K562 (cell line): Measurements from ENCODE around the gene PRDM16. TPM values are rescaled to one million over a fixed set of nuclear protein-coding genes. Genes with fewer than 3 reads are reported as not detected.

Experiments
- ATAC-seq: fragments of 200-7000 bp; cut with Tn5 transposase; 3 replicates; pipeline ENCODE4 v1.9.1; 2020; ENCODE audit warnings: moderate library complexity
- BruUV-seq: library from RNA; stranded (reverse); fragments of 400-500 nt; replicated peaks from 2 replicates; lab custom pipeline; 2021; lab: Mats Ljungman, UMichigan
- CTCF ChIA-PET: fragments of 300-600 bp; formaldehyde crosslinking; extraction: SDS; loops from one replicate; lab custom pipeline; 2021; ENCODE audit warnings: low intra/inter-chr PET ratio; lab: Yijun Ruan, JAX
- POLR2A ChIA-PET: fragments of 300-600, 350-650 bp; sonication (Branson Sonifier 250); formaldehyde crosslinking; extraction: SDS; loops from one replicate; lab custom pipeline; 2021; ENCODE audit warnings: antibody characterized with exemption, inconsistent platforms; lab: Yijun Ruan, JAX
- DNase-seq, 4 experiments: peaks; one replicate each; pipeline versions ENCODE4 v3.0.0 to v3.0.0-alpha.2; 2011 to 2018; ENCODE audit warnings: low spot score in 3 of 4, mixed read lengths in 3 of 4; ENCODE audit errors: extremely low read depth in 1 of 4
- FAIRE-seq: peaks from 2 replicates; lab custom pipeline; 2011; peaks lifted over from hg19 to GRCh38; lab: Jason Lieb, UNC
- H2AFZ ChIP-seq: 2 replicates; pipeline ENCODE4 v1.6.0; 2011; ENCODE audit warnings: low read depth, low read length, control low read depth, inconsistent platforms
- H3K27ac ChIP-seq: fragments of 200-600 bp; 3 replicates; pipeline ENCODE4 v1.8.0; 2011; ENCODE audit warnings: low read depth, mild to moderate bottlenecking, control low read depth, inconsistent platforms, low read length, moderate library complexity, mixed read lengths; ENCODE audit errors: extremely low read depth
- H3K27me3 ChIP-seq, 2 experiments: fragments of 300-600 bp in 1 of 2; 2 replicates in 1 of 2; 3 replicates in 1 of 2; pipeline versions ENCODE4 v1.6.0 to v1.8.0; 2011; ENCODE audit warnings: inconsistent platforms in 2 of 2, low read length in 2 of 2, mild to moderate bottlenecking in 1 of 2, mixed read lengths in 1 of 2, moderate library complexity in 1 of 2; ENCODE audit not compliant: control insufficient read depth in 2 of 2, insufficient read depth in 2 of 2
- H3K36me3 ChIP-seq: fragments of 300-600 bp; 3 replicates; pipeline ENCODE4 v1.8.0; 2011; ENCODE audit warnings: mild to moderate bottlenecking, low read length, inconsistent platforms; ENCODE audit not compliant: control insufficient read depth, insufficient read depth
- H3K4me1 ChIP-seq, 2 experiments: fragments of 200-600 bp in 1 of 2; replicated peaks in 1 of 2; 2 replicates in 1 of 2; 3 replicates in 1 of 2; pipeline versions ENCODE4 v1.5.1 to v1.8.0; 2011; ENCODE audit warnings: inconsistent platforms in 2 of 2, low read length in 2 of 2, mild to moderate bottlenecking in 1 of 2, mixed read lengths in 1 of 2, moderate library complexity in 1 of 2; ENCODE audit not compliant: control insufficient read depth in 2 of 2, insufficient read depth in 2 of 2
- H3K4me2 ChIP-seq: 2 replicates; pipeline ENCODE4 v1.6.1; 2011; ENCODE audit warnings: low read length, control low read depth, inconsistent platforms, mixed read lengths; ENCODE audit not compliant: insufficient read depth
- H3K4me3 ChIP-seq: fragments of 200-600 bp; sonication (generic), shearing (Covaris generic); 2 replicates; pipeline ENCODE4 v1.5.1; 2016; ENCODE audit warnings: control low read depth, inconsistent platforms
- H3K79me2 ChIP-seq: fragments of 200-600 bp; 3 replicates; pipeline ENCODE4 v1.8.0; 2011; ENCODE audit warnings: low read length, inconsistent platforms; ENCODE audit not compliant: control insufficient read depth, insufficient read depth
- H3K9ac ChIP-seq, 2 experiments: 2 replicates each; pipeline versions ENCODE4 v1.6.0 to v1.6.1; 2011; ENCODE audit warnings: low read depth in 2 of 2, low read length in 2 of 2, control low read depth in 1 of 2, inconsistent platforms in 1 of 2, mild to moderate bottlenecking in 1 of 2, mixed read lengths in 1 of 2; ENCODE audit not compliant: insufficient read depth in 1 of 2
- H3K9me1 ChIP-seq: one replicate; pipeline ENCODE4 v1.6.0; 2011; ENCODE audit warnings: inconsistent platforms, mild to moderate bottlenecking, low read length, moderate library complexity; ENCODE audit not compliant: control insufficient read depth, insufficient read depth
- H3K9me3 ChIP-seq: replicated peaks from 2 replicates; pipeline ENCODE4 v1.5.1; 2011; ENCODE audit warnings: low read depth, low read length, inconsistent platforms; ENCODE audit not compliant: control insufficient read depth, insufficient read depth
- H4K20me1 ChIP-seq: replicated peaks from 2 replicates; pipeline ENCODE4 v1.6.1; 2011; ENCODE audit warnings: low read length, inconsistent platforms, mixed read lengths; ENCODE audit not compliant: control insufficient read depth, insufficient read depth
- BRF1 ChIP-seq: IDR thresholded peaks from 3 replicates; pipeline ENCODE4 v1.6.1; 2011; ENCODE audit warnings: borderline replicate concordance, mild to moderate bottlenecking; ENCODE audit not compliant: insufficient read length; ENCODE audit errors: extremely low read depth
- CBX1 ChIP-seq: sonication (generic); IDR thresholded peaks from 2 replicates; pipeline ENCODE4 v1.6.1; 2016; ENCODE audit warnings: antibody characterized with exemption, low read depth, mild to moderate bottlenecking
- JUNB ChIP-seq: fragments of 450-650 bp; formaldehyde crosslinking; conservative IDR thresholded peaks from 2 replicates; pipeline ENCODE4 v1.4.0; 2020; ENCODE audit warnings: mild to moderate bottlenecking
- PYGO2 ChIP-seq: fragments of 450-650 bp; IDR thresholded peaks from 2 replicates; pipeline ENCODE4 v1.6.1; 2016; ENCODE audit warnings: mild to moderate bottlenecking, missing genetic modification characterization, moderate library complexity, missing compliant biosample characterization
- RBM17 ChIP-seq: fragments of 200-400 bp; formaldehyde crosslinking; IDR thresholded peaks from 2 replicates; pipeline ENCODE4 v1.6.1; 2017; ENCODE audit warnings: low read depth, mild to moderate bottlenecking, low read length, borderline replicate concordance
- RBM34 ChIP-seq: fragments of 200-400 bp; formaldehyde crosslinking; IDR thresholded peaks from 2 replicates; pipeline ENCODE4 v1.6.1; 2018; ENCODE audit warnings: low read length, borderline replicate concordance; ENCODE audit not compliant: insufficient read depth
- SIRT6 ChIP-seq: IDR thresholded peaks from one replicate; pipeline ENCODE4 v1.6.1; 2012; ENCODE audit warnings: low read depth, mild to moderate bottlenecking, control low read depth, inconsistent platforms, low read length, moderate library complexity
- SIX5 ChIP-seq, 2 experiments: IDR thresholded peaks; 2 replicates each; pipeline ENCODE4 v1.6.1; 2011; ENCODE audit warnings: low read length in 2 of 2, borderline replicate concordance in 1 of 2, low read depth in 1 of 2, mild to moderate bottlenecking in 1 of 2, moderate library complexity in 1 of 2; ENCODE audit not compliant: insufficient read depth in 1 of 2
- STAT5A ChIP-seq: IDR thresholded peaks from 2 replicates; pipeline ENCODE4 v1.6.1; 2012; ENCODE audit warnings: low read length, inconsistent platforms, borderline replicate concordance
- TSC22D4 ChIP-seq: fragments of 450-650 bp; IDR thresholded peaks from 2 replicates; pipeline ENCODE4 v1.6.1; 2016; ENCODE audit warnings: missing genetic modification characterization, missing biosample characterization, control low read depth
- ZNF197 ChIP-seq: fragments of 200-800 bp; sonication (Bioruptor generic); IDR thresholded peaks from 2 replicates; pipeline ENCODE4 v1.6.1; 2016; ENCODE audit warnings: low read depth, missing genetic modification characterization, missing compliant biosample characterization
- ZNF584 ChIP-seq: fragments of 200-800 bp; sonication (Bioruptor generic); IDR thresholded peaks from 2 replicates; pipeline ENCODE4 v1.6.1; 2016; ENCODE audit warnings: low read depth, mild to moderate bottlenecking, missing genetic modification characterization, missing compliant biosample characterization
- ZSCAN32 ChIP-seq: fragments of 450-650 bp; formaldehyde crosslinking; IDR thresholded peaks from 2 replicates; pipeline ENCODE4 v1.4.0; 2020; ENCODE audit warnings: mild to moderate bottlenecking, moderate library complexity
- WGBS: fragments of 100-300 bp; shearing (Covaris generic); methylation state at CpG from one replicate; pipeline ENCODE4 v1.1.6; 2016; ENCODE audit warnings: low coverage, mixed read lengths; ENCODE audit not compliant: insufficient coverage; ENCODE audit errors: missing lambda C conversion rate; 5-methylcytosine and 5-hydroxymethylcytosine counted together
- in situ Hi-C: fragments of 300-500 bp; cut with MboI; formaldehyde crosslinking; loops from 4 replicates; pipeline ENCODE4 v1.15.0; 2018; ENCODE audit warnings: inconsistent platforms, mixed read lengths
- intact Hi-C: fragments of 100-400 bp; cut with micrococcal nuclease; formaldehyde crosslinking; loops from 2 replicates; pipeline ENCODE4 v1.14.2; 2022
- polyA plus RNA-seq, 8 experiments: library from polyadenylated mRNA; depleted of rRNA in 4 of 8; stranded (reverse) in 5 of 8; unstranded in 3 of 8; fragments of >200 nt; fragmentation: Nextera tagmentation in 2 of 8; fragmentation: Illumina TruSeq in 1 of 8; extraction: Ambion mirVana in 2 of 8; extraction: Trizol in 1 of 8; gene quantifications; 2 replicates each; pipeline versions ENCODE4 v1.2.1 to v1.2.3, GENCODE V29; 2011 to 2014; ENCODE audit warnings: inconsistent platforms in 1 of 8, missing spikeins in 1 of 8
- total RNA-seq, 7 experiments: library from RNA; depleted of rRNA in 6 of 7; stranded (reverse); fragments of >200 nt in 6 of 7; fragmentation: Illumina TruSeq in 2 of 7; extraction: Trizol in 2 of 7; gene quantifications; 2 replicates each; pipeline versions ENCODE4 v1.2.1 to v1.2.3, GENCODE V29; 2011 to 2021; ENCODE audit warnings: low replicate concordance in 1 of 7
- TF ChIP-seq, protein P1 (sequence below): fragments of 250-450 bp; sonication (Bioruptor Pico); IDR thresholded peaks from 2 replicates; pipeline ENCODE4 v1.5.0; 2021
- TF ChIP-seq, protein P2 (sequence below): fragments of 250-450 bp; sonication (Bioruptor Pico); IDR thresholded peaks from 2 replicates; pipeline ENCODE4 v1.4.0; 2020; ENCODE audit warnings: borderline replicate concordance

The PRDM16 gene
- total and polyA plus RNA-seq, 9 of the 15 experiments (the other 6 are each of a cell fraction or from before 2014, with no cell fraction given), result 0.10 to 0.27 TPM; not detected in 7

DNA sequence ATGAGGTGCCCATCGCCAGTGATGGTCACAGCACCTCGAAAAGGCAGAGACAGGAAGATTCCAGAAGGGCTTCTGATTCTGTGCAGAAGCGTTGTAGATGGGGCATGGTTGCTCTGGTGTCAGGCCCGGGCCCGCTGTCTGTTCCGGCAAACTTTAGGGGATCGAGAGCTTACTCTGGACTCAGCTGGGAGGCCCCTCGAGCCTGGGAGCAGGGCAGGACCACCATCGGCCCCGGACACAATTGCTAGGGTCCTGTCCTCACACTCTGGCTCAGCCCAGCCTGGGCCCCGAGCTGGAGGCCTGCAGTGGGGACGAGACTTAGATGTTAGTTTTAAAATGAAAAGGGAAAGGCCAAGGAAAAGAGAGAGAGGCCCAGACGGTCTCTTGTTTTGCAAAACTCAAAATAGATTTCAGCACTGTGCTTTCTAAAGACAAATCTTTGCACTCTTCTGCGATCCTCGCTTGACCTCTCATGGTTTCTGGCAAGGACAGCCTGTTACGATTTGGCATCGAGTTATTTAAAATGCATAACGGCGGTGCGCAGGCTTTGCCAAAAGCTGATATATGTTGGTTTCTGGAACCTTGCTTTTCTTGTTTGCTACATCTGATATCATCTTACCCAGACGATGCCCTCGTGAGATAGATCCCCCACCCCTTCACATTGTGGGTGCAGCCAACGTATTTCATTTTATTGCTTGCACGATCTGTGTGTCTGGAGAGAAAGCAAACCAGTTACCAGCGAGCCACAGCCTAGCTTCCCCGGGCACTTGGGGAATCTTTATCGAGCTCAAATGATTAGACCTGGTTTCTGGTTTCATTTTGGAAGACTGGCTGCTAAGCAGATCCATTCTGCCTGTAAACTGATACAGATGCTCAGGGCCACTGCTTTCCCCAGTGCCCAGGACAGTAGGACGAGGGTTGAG lies 58.0 kb downstream of the PRDM16 start:
- H3K4me2 ChIP-seq, result no peak overlapping the region
- POLR2A ChIA-PET, result no interaction called here

DNA sequence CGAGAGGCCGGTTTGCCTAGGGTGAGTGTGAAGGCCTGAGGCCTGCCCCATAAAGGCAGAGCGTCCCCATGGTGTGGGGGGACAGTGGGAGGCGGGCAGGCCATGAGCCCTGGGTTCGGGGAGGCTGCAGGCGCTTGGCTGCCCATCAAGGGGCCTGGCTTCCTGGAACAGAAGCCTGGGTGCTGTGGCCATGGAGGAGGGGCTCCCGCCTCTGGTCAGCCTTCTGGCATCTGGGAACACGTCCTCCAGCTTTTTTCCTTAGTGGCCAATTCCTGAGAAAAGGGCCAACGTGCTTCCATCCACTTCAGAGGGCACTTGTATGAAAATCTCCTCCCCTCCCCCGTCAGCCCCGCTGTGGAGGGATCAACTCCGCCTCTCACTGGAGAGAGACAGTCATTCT lies 58.7 kb downstream of the PRDM16 start:
- no peaks in the 10 kb centered on the region for H3K9me1 ChIP-seq
- no peaks in the 10 kb centered on the region for H3K79me2 ChIP-seq
- H3K4me1 ChIP-seq, result no peaks in the 10 kb centered on the region; a peak in 2 of 5 replicates
- in situ Hi-C loops, result no loop called here
- H3K4me2 ChIP-seq, result no peak overlapping the region
- no peak overlapping the region for H2AFZ ChIP-seq
- H3K9ac ChIP-seq, result no peak overlapping the region
- peaks cover 13 to 90% of the 10 kb centered on the region in 2 experiments; a peak in 4 of 5 replicates for H3K27me3 ChIP-seq
- CTCF ChIA-PET, result no interaction called here
- no peaks in the 10 kb centered on the region for H3K36me3 ChIP-seq
- peaks cover 10% of the 10 kb centered on the region for H4K20me1 ChIP-seq
- H3K9me3 ChIP-seq, result no peaks in the 10 kb centered on the region
- BruUV-seq, result no TSS peak
- DNase-seq (no peak), ATAC-seq (no peak), FAIRE-seq (no peak)
- no peak overlapping the region for H3K4me3 ChIP-seq
- POLR2A ChIA-PET, result no interaction called here
- intact Hi-C loops, result no loop called here
- 0% methylated on average over 12 of the region's 12 CpGs for WGBS
- H3K27ac ChIP-seq, result no peak overlapping the region
- TF ChIP-seq CBX1 (no peak), ZSCAN32 (CRISPR knock-in tag) (no peak), TSC22D4 (no peak), ZNF197 (CRISPR knock-in tag) (no peak), SIRT6 (no peak), JUNB (no peak), STAT5A (no peak), ZNF584 (CRISPR knock-in tag) (no peak), PYGO2 (no peak)
- TF ChIP-seq, protein P1, sequence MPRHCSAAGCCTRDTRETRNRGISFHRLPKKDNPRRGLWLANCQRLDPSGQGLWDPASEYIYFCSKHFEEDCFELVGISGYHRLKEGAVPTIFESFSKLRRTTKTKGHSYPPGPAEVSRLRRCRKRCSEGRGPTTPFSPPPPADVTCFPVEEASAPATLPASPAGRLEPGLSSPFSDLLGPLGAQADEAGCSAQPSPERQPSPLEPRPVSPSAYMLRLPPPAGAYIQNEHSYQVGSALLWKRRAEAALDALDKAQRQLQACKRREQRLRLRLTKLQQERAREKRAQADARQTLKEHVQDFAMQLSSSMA, result no peak
- TF ChIP-seq, protein P2, sequence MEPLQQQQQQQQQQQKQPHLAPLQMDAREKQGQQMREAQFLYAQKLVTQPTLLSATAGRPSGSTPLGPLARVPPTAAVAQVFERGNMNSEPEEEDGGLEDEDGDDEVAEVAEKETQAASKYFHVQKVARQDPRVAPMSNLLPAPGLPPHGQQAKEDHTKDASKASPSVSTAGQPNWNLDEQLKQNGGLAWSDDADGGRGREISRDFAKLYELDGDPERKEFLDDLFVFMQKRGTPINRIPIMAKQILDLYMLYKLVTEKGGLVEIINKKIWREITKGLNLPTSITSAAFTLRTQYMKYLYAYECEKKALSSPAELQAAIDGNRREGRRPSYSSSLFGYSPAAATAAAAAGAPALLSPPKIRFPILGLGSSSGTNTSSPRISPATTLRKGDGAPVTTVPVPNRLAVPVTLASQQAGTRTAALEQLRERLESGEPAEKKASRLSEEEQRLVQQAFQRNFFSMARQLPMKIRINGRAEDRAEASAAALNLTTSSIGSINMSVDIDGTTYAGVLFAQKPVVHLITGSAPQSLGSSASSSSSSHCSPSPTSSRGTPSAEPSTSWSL (CRISPR knock-in tag), result no peak

More for the DNA sequence above, 58.0 kb downstream of the PRDM16 start:
- Histone ChIP-seq H3K9me1 (no peaks in the 10 kb centered on the region), H4K20me1 (peaks cover 11% of the 10 kb centered on the region), H2AFZ (no peak overlapping the region), H3K27me3 (peaks cover 16 to 90% of the 10 kb centered on the region in 2 experiments), H3K27ac (no peak overlapping the region), H3K4me3 (no peak overlapping the region), H3K79me2 (no peaks in the 10 kb centered on the region), H3K4me1 (no peaks in the 10 kb centered on the region; a peak in 1 of 5 replicates), H3K9me3 (no peaks in the 10 kb centered on the region), H3K36me3 (no peaks in the 10 kb centered on the region), H3K9ac (no peak overlapping the region)
- BruUV-seq, result no TSS peak
- CTCF ChIA-PET, result no interaction called here
- intact Hi-C loops (no loop called here), in situ Hi-C loops (no loop called here)
- ATAC-seq, result no peak
- TF ChIP-seq RBM34, result no peak
- no peak for TF ChIP-seq SIX5 (IDR thresholded peaks at IDR 0.05; ENCODE audit: borderline replicate concordance in 1 of 2, insufficient read depth in 1 of 2, low read depth in 1 of 2, low read length in 2 of 2)
- TF ChIP-seq RBM17, result no peak
- TF ChIP-seq BRF1, result no peak
- no peak for DNase-seq
- WGBS, result 1% methylated on average over 28 of the region's 28 CpGs
- FAIRE-seq, result no peak
